H1 (cell line): ENCODE data around the gene STK26. TPM values are rescaled to one million over a fixed set of nuclear protein-coding genes. Genes with fewer than 3 reads are reported as not detected.

Source experiments
- CTCF ChIA-PET: fragments of 300-600 bp; sonication (Branson Sonifier 250); formaldehyde crosslinking; loops from one replicate; lab custom pipeline; 2021; ENCODE audit not compliant: partially characterized antibody; lab: Charles Lee
- POLR2A ChIA-PET: fragments of 300-600 bp; sonication (Branson Sonifier 250); formaldehyde crosslinking; loops from one replicate; lab custom pipeline; 2021; ENCODE audit warnings: inconsistent platforms; ENCODE audit not compliant: partially characterized antibody; lab: Charles Lee
- DNase-seq, 2 experiments: peaks; one replicate each; pipeline versions ENCODE4 v3.0.0 to v3.0.0-alpha.2; 2010 to 2022; ENCODE audit warnings: low spot score in 2 of 2, low read depth in 1 of 2, mixed read lengths in 1 of 2
- FAIRE-seq: peaks from 2 replicates; lab custom pipeline; 2011; peaks lifted over from hg19 to GRCh38; lab: Jason Lieb, UNC
- H2AFZ ChIP-seq: 2 replicates; pipeline ENCODE4 v1.8.1; 2012; ENCODE audit warnings: low read length, inconsistent platforms
- H2AK5ac ChIP-seq: 2 replicates; pipeline ENCODE4 v1.6.1; 2013; ENCODE audit warnings: low read depth, low read length
- H2BK120ac ChIP-seq: replicated peaks from 2 replicates; pipeline ENCODE3; 2013; ENCODE audit warnings: low read depth, low read length, inconsistent platforms
- H2BK12ac ChIP-seq: 2 replicates; pipeline ENCODE4 v1.6.1; 2013; ENCODE audit warnings: low read depth, low read length
- H2BK15ac ChIP-seq: 2 replicates; pipeline ENCODE4 v1.6.1; 2013; ENCODE audit warnings: low read length
- H2BK20ac ChIP-seq: 2 replicates; pipeline ENCODE4 v1.6.1; 2013; ENCODE audit warnings: low read length
- H2BK5ac ChIP-seq: 2 replicates; pipeline ENCODE4 v1.6.1; 2013; ENCODE audit warnings: low read depth, low read length
- H3K14ac ChIP-seq: 2 replicates; pipeline ENCODE4 v1.6.1; 2013; ENCODE audit warnings: inconsistent platforms; ENCODE audit not compliant: insufficient read length
- H3K18ac ChIP-seq: 2 replicates; pipeline ENCODE4 v1.6.1; 2013; ENCODE audit warnings: low read length; ENCODE audit errors: extremely low read depth
- H3K23ac ChIP-seq: 2 replicates; pipeline ENCODE4 v1.6.1; 2013; ENCODE audit warnings: inconsistent platforms; ENCODE audit not compliant: insufficient read length
- H3K23me2 ChIP-seq: 2 replicates; pipeline ENCODE4 v1.6.1; 2013; ENCODE audit warnings: low read depth, low read length
- H3K27ac ChIP-seq: 2 replicates; pipeline ENCODE4 v1.6.1; 2011; ENCODE audit warnings: low read depth, low read length, inconsistent platforms
- H3K27me3 ChIP-seq, 4 experiments: replicated peaks in 1 of 4; 1 replicate in 1 of 4; 2 replicates in 3 of 4; pipeline versions ENCODE4 v1.6.1 to v1.8.1; 2011 to 2013; ENCODE audit warnings: low read length in 3 of 4, mild to moderate bottlenecking in 3 of 4, inconsistent platforms in 2 of 4, mixed read lengths in 2 of 4, moderate library complexity in 1 of 4; ENCODE audit not compliant: control insufficient read depth in 3 of 4, insufficient read depth in 3 of 4; ENCODE audit errors: extremely low read depth in 1 of 4
- H3K36me3 ChIP-seq, 4 experiments: 2 replicates each; pipeline versions ENCODE4 v1.6.1 to v1.8.1; 2011 to 2013; ENCODE audit warnings: mild to moderate bottlenecking in 4 of 4, low read length in 3 of 4, moderate library complexity in 2 of 4, control low read depth in 1 of 4, inconsistent platforms in 1 of 4; ENCODE audit not compliant: insufficient read depth in 4 of 4, control insufficient read depth in 2 of 4
- H3K4ac ChIP-seq: replicated peaks from 2 replicates; pipeline ENCODE3; 2013; ENCODE audit warnings: low read length, low read depth, mixed read lengths, inconsistent platforms; ENCODE audit not compliant: insufficient read length
- H3K4me1 ChIP-seq, 4 experiments: replicated peaks in 1 of 4; 1 replicate in 1 of 4; 2 replicates in 3 of 4; pipeline versions ENCODE4 v1.6.1 to v1.8.1; 2011 to 2013; ENCODE audit warnings: low read length in 3 of 4, inconsistent platforms in 2 of 4, mixed read lengths in 1 of 4; ENCODE audit not compliant: insufficient read depth in 4 of 4, control insufficient read depth in 3 of 4
- H3K4me2 ChIP-seq, 2 experiments: 2 replicates each; pipeline versions ENCODE4 v1.6.1 to v1.8.1; 2011 to 2013; ENCODE audit warnings: low read depth in 2 of 2, low read length in 2 of 2, control low read depth in 1 of 2, inconsistent platforms in 1 of 2, mild to moderate bottlenecking in 1 of 2; ENCODE audit not compliant: insufficient read depth in 1 of 2
- H3K4me3 ChIP-seq, 4 experiments: fragments of 200-600, 300-600 bp in 1 of 4; sonication (generic), shearing (Covaris generic), sonication (Bioruptor Twin) in 1 of 4; 2 replicates each; pipeline versions ENCODE4 v1.5.1 to v1.8.1; 2011 to 2016; ENCODE audit warnings: low read length in 4 of 4, low read depth in 3 of 4, control low read depth in 2 of 4, inconsistent platforms in 2 of 4, mild to moderate bottlenecking in 2 of 4, mixed read lengths in 1 of 4, moderate library complexity in 1 of 4; ENCODE audit not compliant: insufficient read depth in 2 of 4; ENCODE audit errors: extremely low read depth in 1 of 4
- H3K56ac ChIP-seq: replicated peaks from 2 replicates; pipeline ENCODE3; 2013; ENCODE audit warnings: low read depth, mild to moderate bottlenecking, mixed read lengths, low read length, inconsistent platforms; ENCODE audit not compliant: insufficient read length
- H3K79me1 ChIP-seq: 2 replicates; pipeline ENCODE4 v1.6.1; 2013; ENCODE audit warnings: low read depth, low read length, control low read depth
- H3K79me2 ChIP-seq, 2 experiments: 2 replicates each; pipeline versions ENCODE4 v1.6.1 to v1.8.1; 2012 to 2013; ENCODE audit warnings: low read length in 2 of 2, mild to moderate bottlenecking in 2 of 2, inconsistent platforms in 1 of 2; ENCODE audit not compliant: insufficient read depth in 2 of 2, control insufficient read depth in 1 of 2
- H3K9ac ChIP-seq, 4 experiments: replicated peaks in 1 of 4; 1 replicate in 1 of 4; 2 replicates in 3 of 4; pipeline versions ENCODE4 v1.6.1 to v1.8.1; 2011 to 2013; ENCODE audit warnings: low read depth in 3 of 4, low read length in 3 of 4, control low read depth in 2 of 4, mild to moderate bottlenecking in 2 of 4, moderate library complexity in 2 of 4, inconsistent platforms in 1 of 4; ENCODE audit errors: extremely low read depth in 1 of 4
- H3K9me3 ChIP-seq, 2 experiments: 2 replicates each; pipeline versions ENCODE4 v1.6.1 to v1.8.1; 2012 to 2013; ENCODE audit warnings: mild to moderate bottlenecking in 2 of 2, moderate library complexity in 2 of 2, control low read depth in 1 of 2, inconsistent platforms in 1 of 2, low read depth in 1 of 2, low read length in 1 of 2, mixed read lengths in 1 of 2; ENCODE audit not compliant: insufficient read depth in 2 of 2
- H4K20me1 ChIP-seq, 2 experiments: replicated peaks in 1 of 2; 2 replicates each; pipeline versions ENCODE3 to v1.8.1; 2011 to 2013; ENCODE audit warnings: inconsistent platforms in 2 of 2, low read length in 2 of 2, mild to moderate bottlenecking in 1 of 2; ENCODE audit not compliant: insufficient read depth in 2 of 2, control insufficient read depth in 1 of 2
- H4K5ac ChIP-seq: 2 replicates; pipeline ENCODE4 v1.6.1; 2013; ENCODE audit warnings: low read length, low read depth, mixed read lengths, inconsistent platforms; ENCODE audit not compliant: insufficient read length
- H4K8ac ChIP-seq: 2 replicates; pipeline ENCODE4 v1.8.0; 2013; ENCODE audit warnings: mild to moderate bottlenecking, moderate library complexity, low read length, inconsistent platforms; ENCODE audit not compliant: insufficient read depth; ENCODE audit errors: extremely low read depth
- H4K91ac ChIP-seq: replicated peaks from 2 replicates; pipeline ENCODE3; 2013; ENCODE audit warnings: low read length, mixed read lengths, inconsistent platforms; ENCODE audit not compliant: insufficient read length
- ASH2L ChIP-seq: fragments of 200-600, 300-600 bp; sonication (generic); IDR thresholded peaks from one replicate; pipeline ENCODE4 v1.7.1; 2017; ENCODE audit warnings: low read length
- CBX5 ChIP-seq: fragments of 300-800, 300-1000 bp; sonication (generic); IDR thresholded peaks from 2 replicates; pipeline ENCODE4 v1.7.1; 2016; ENCODE audit warnings: antibody characterized with exemption, low read length, low read depth
- E2F6 ChIP-seq: IDR thresholded peaks from 2 replicates; pipeline ENCODE4 v1.6.1; 2012; ENCODE audit warnings: inconsistent platforms
- KDM1A ChIP-seq: fragments of 200-600, 300-600 bp; sonication (generic); IDR thresholded peaks from 2 replicates; pipeline ENCODE4 v1.7.1; 2016; ENCODE audit warnings: mild to moderate bottlenecking, low read length, borderline replicate concordance
- POLR2A ChIP-seq, 2 experiments: IDR thresholded peaks; 1 replicate in 1 of 2; 2 replicates in 1 of 2; pipeline ENCODE4 v1.6.1; 2011; ENCODE audit warnings: low read depth in 2 of 2, low read length in 2 of 2, mild to moderate bottlenecking in 2 of 2; ENCODE audit errors: control extremely low read depth in 1 of 2
- RBBP5 ChIP-seq: IDR thresholded peaks from 2 replicates; pipeline ENCODE4 v1.7.1; 2012; ENCODE audit warnings: low read depth, mild to moderate bottlenecking, inconsistent platforms, low read length, moderate library complexity, borderline replicate concordance
- SUZ12 ChIP-seq: fragments of 200-600 bp; sonication (generic); IDR thresholded peaks from 2 replicates; pipeline ENCODE4 v1.6.1; 2012; ENCODE audit warnings: mild to moderate bottlenecking, inconsistent platforms, low read length, moderate library complexity, mixed read lengths
- WGBS, 2 experiments: shearing (Covaris generic) in 1 of 2; methylation state at CpG; one replicate each; pipeline versions ENCODE4 v1.1.6 to v1.1.7; 2013 to 2015; ENCODE audit warnings: low lambda C conversion rate in 2 of 2, mixed read lengths in 2 of 2, inconsistent platforms in 1 of 2, low coverage in 1 of 2, missing lambda C conversion rate in 1 of 2; ENCODE audit not compliant: insufficient replicate concordance in 2 of 2, insufficient coverage in 1 of 2, insufficient read length in 1 of 2; ENCODE audit errors: extremely low coverage in 1 of 2, missing lambda C conversion rate in 1 of 2; 5-methylcytosine and 5-hydroxymethylcytosine counted together
- long read RNA-seq, 2 experiments: library from RNA in 1 of 2; library from capped mRNA in 1 of 2; stranded (forward); transcript quantifications; one replicate each; pipeline ENCODE4 v2.0.0, GENCODE V29; 2021; ENCODE audit warnings: inconsistent platforms in 1 of 2
- polyA minus RNA-seq, 3 experiments: library from RNA; depleted of rRNA, polyadenylated mRNA; stranded (reverse); fragments of >200 nt; gene quantifications; 1 replicate in 2 of 3; 2 replicates in 1 of 3; pipeline ENCODE4 v1.2.3, GENCODE V29; 2011
- polyA plus RNA-seq, 7 experiments: library from polyadenylated mRNA; depleted of rRNA in 3 of 7; stranded (reverse) in 5 of 7; unstranded in 2 of 7; fragments of >200 nt in 5 of 7; fragments of 200-250 nt in 2 of 7; gene quantifications; 1 replicate in 5 of 7; 2 replicates in 1 of 7; 4 replicates in 1 of 7; pipeline versions ENCODE4 v1.2.1 to v1.2.3, GENCODE V29; 2011 to 2013; ENCODE audit warnings: missing spikeins in 2 of 7, mixed read lengths in 2 of 7
- total RNA-seq: library from RNA; stranded (reverse); fragmentation: NEBNext Ultra II Directional; extraction: Animal tissue kit (Norgen Biotek cat#: 25700); gene quantifications from 2 replicates; pipeline ENCODE4 v1.2.1, GENCODE V29; 2021

STK26 gene
- 92.5 and 98.2 TPM in 2 replicates for total RNA-seq
- 12.7 and 24.2 TPM in 2 replicates for polyA plus RNA-seq (2011; rRNA removed)
- polyA plus RNA-seq (2011; cell fraction: cytosol; rRNA removed): 36.6 TPM
- polyA plus RNA-seq (2011; cell fraction: nucleus; rRNA removed): 9.5 TPM
- polyA plus RNA-seq (2012, experiment 1 of 2): 38.3 to 72.3 TPM (median 46.8 TPM) in 4 replicates
- 4.9 TPM for polyA plus RNA-seq (2012, experiment 2 of 2)
- 48.4 TPM for polyA plus RNA-seq (2013, experiment 1 of 2)
- polyA plus RNA-seq (2013, experiment 2 of 2): 49.4 TPM
- polyA minus RNA-seq (2011; rRNA and poly(A)+ RNA removed): 26.9 and 45.0 TPM in 2 replicates
- polyA minus RNA-seq (2011; cell fraction: cytosol; rRNA and poly(A)+ RNA removed): 37.6 TPM
- 20.5 TPM for polyA minus RNA-seq (2011; cell fraction: nucleus; rRNA and poly(A)+ RNA removed)
- long read RNA-seq, experiment 1, transcript STK26-202 (12 exons, 3,288 nt): major isoform, 27 of 98 reads
- long read RNA-seq, experiment 1, partial matches to known transcripts: 66 of 98 reads
- long read RNA-seq, experiment 1, other reads (novel, unspliced or antisense): 3 of 98 reads
- long read RNA-seq, experiment 2, transcript STK26-202 (12 exons, 3,288 nt): major isoform, 35 of 54 reads
- long read RNA-seq, experiment 2, partial matches to known transcripts: 6 of 54 reads
- long read RNA-seq, experiment 2, other reads (novel, unspliced or antisense): 12 of 54 reads

- H4K8ac ChIP-seq: peak within 1 kb of the TSS; percentile 86
- H3K4ac ChIP-seq: peak within 1 kb of the TSS; percentile 91
- peak within 1 kb of the TSS; percentile 60 to 84 (median 71) for H3K4me3 ChIP-seq
- no peak for FAIRE-seq
- no peak within 1 kb of the TSS for H2BK15ac ChIP-seq
- peaks cover 0 to 42% of the 10 kb centered on the region in 2 experiments; a peak in 3 of 4 replicates for H3K79me2 ChIP-seq
- peak within 1 kb of the TSS; percentile 60 for H4K5ac ChIP-seq
- peak within 1 kb of the TSS; percentile 11; the same call in 1 of the 2 replicates for H2BK12ac ChIP-seq
- no peaks in the 10 kb centered on the region for H3K79me1 ChIP-seq
- no peak within 1 kb of the TSS for H2AK5ac ChIP-seq
- H3K23me2 ChIP-seq: peaks cover 4% of the 10 kb centered on the region; the same call in 1 of the 2 replicates
- H4K20me1 ChIP-seq: no peaks in the 10 kb centered on the region
- H4K91ac ChIP-seq: peak within 1 kb of the TSS; percentile 69
- H3K18ac ChIP-seq: peak within 1 kb of the TSS; percentile 51; the same call in 1 of the 2 replicates
- peak within 1 kb of the TSS; percentile 75 to 92 (median 87) for H3K9ac ChIP-seq
- peak within 1 kb of the TSS; percentile 69 for H3K56ac ChIP-seq
- H3K14ac ChIP-seq: no peak within 1 kb of the TSS
- ChIA-PET POLR2A (interaction anchor here (0.6 to 2.5 kb wide), 16 partner anchors 8 to 623 kb away, joined by 3 to 9 read pairs (median 3); partner anchors contain the start of gene MBNL3), CTCF (no interaction called here)
- H3K4me2 ChIP-seq: peak within 1 kb of the TSS; percentile 78 to 82
- no peak within 1 kb of the TSS for H3K23ac ChIP-seq
- peak within 1 kb of the TSS; percentile 79; the same call in 1 of the 2 replicates for H3K27ac ChIP-seq
- H2BK5ac ChIP-seq: peak within 1 kb of the TSS; percentile 91
- peaks cover 0 to 10% (median 0%) of the 10 kb centered on the region in 4 experiments; a peak in 1 of 7 replicates for H3K4me1 ChIP-seq
- H3K27me3 ChIP-seq: no peaks in the 10 kb centered on the region
- no peak within 1 kb of the TSS for H2BK20ac ChIP-seq
- peak; percentile 27 to 69 for DNase-seq
- H3K9me3 ChIP-seq: no peaks in the 10 kb centered on the region
- WGBS, 2 experiments: 1% methylated on average over 22 of the region's 73 CpGs; no CpG with 5 or more reads in 1 of the 2 experiments
- H2AFZ ChIP-seq: peak within 1 kb of the TSS; percentile 62; the same call in 1 of the 2 replicates
- no peaks in the 10 kb centered on the region for H3K36me3 ChIP-seq
- H2BK120ac ChIP-seq: no peak within 1 kb of the TSS
- TF ChIP-seq RBBP5 (0 out of 2 replicates have a peak, but pooled peaks have one; percentile 13), POLR2A (IDR thresholded peaks at IDR 0.05; ENCODE audit: control extremely low read depth in 1 of 2, low read depth in 2 of 2, low read length in 2 of 2) (peak; percentile 67 to 68), E2F6 (0 out of 2 replicates have a peak, but pooled peaks have one; percentile 5), SUZ12 (no peak), KDM1A (no peak), CBX5 (no peak), ASH2L (peak; percentile 21)
Observed at GRCh38 chrX:132022967-132023895, at the start of gene STK26. STK26 (plus strand) TSS chrX:132023302; CDS start chrX:132023618, 316 bp downstream.
